ENCODE results near the gene PLCB1.
"Not testable (repeated sequence)": the region's sequence is repeated elsewhere in the genome, so short reads cannot be mapped to it uniquely, and the experiment has no call there.

PLCB1 gene

DNA sequence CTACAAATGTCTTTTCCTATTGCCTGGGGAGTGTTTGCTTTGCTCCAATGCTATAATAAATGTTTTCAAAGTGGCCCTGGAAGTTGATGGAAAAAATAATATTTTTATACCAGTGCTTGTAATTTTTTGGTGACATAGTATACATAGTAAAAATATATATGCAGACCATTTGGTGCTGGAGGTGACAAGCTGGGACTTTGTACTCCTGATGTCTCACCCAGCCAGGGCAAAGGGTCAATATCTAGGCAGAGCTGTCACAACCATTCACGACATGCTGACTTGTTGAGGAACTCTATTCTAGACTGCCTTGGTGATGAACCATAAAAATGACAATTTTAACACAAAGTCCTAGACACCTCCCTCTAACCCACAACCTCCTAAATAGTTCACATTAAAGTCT is 203.0 kb downstream of the PLCB1 start:
- no peak for DNase-seq (ENCODE audit: low read depth)

DNA sequence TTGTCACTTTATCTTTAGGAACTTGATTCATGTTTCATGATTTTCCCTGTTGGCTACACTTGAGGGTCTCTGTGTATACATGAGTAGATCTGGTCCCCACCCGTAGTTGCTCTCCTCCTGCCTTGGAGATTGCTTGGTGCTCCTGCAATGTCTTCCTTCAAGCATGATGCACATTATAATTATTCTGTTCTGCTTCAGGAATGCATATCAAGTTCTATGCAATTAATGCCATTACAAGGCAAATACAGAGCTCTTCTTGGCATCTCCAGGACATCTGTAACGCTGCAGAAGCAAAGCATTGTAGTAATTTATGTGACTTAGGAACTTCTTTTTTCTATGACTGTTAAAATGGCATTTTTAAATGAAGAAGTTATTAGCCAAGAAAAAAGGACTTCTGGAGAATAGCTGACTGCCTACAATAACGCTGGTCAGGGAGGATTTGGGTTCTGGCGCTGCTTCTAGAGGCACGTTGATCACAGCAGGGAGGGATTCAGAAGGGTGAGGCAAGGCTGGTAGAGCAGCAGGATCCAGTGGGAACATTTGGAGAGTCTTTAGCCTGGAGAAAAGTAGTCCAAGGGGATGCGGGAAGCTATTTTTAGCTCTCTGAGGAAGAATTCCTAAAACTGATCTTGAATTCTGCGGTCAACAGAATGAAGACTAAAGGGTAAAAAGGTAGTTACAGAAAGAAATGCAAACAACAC is 203.6 kb downstream of the PLCB1 start:
- DNase-seq (ENCODE audit: low read depth): no peak

DNA sequence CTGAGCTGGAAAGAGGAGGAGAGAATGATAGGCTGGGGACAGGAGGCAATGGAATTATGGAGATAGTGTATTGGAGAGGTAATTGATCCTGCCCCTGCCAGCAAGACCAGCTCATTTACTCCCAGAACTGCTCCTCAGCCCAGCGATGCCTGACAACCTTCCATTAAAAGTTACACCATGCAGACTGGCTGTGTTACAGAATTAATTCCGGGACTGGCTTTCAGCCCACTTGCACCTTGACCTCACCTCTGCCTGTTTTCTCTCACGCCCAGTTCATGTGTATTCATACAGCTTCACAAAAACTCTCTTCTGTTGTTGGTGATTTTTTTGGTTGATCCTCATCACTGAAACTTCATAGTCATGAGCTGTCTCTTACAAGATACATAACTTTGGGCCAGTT is 207.3 kb downstream of the PLCB1 start:
- no peak for DNase-seq (ENCODE audit: low read depth)

DNA sequence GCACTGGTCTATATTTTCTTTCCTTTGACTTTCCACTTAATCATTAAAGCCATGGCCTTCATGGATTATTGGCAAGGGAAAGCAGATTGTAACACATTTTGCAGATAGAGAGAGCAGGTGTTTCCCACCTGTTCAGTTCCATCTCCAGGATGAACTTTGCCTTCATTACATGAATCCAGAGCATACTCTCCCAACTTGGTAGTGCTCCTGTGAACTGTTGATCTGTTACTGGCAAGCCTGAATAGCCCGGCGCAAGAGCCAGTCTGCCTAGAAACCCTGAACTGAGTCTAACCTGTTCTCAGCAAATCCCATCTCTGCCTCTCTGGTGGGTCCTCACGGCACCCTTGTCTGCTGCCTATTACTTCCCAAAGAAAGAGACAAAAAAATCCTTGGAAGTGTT is 210.3 kb downstream of the PLCB1 start:
- no peak for DNase-seq (ENCODE audit: low read depth)

- no peak for DNase-seq (ENCODE audit: low read depth)
Measured at GRCh38 chr20:8344106-8344505, 212.0 kb downstream of the PLCB1 start.

GRCh38 chr20:8344631-8345030 is 212.6 kb downstream of the PLCB1 start:
- DNase-seq (ENCODE audit: low read depth): no peak

GRCh38 chr20:8346700-8347270 is 214.7 kb downstream of the PLCB1 start:
- no peak for DNase-seq (ENCODE audit: low read depth)

DNA sequence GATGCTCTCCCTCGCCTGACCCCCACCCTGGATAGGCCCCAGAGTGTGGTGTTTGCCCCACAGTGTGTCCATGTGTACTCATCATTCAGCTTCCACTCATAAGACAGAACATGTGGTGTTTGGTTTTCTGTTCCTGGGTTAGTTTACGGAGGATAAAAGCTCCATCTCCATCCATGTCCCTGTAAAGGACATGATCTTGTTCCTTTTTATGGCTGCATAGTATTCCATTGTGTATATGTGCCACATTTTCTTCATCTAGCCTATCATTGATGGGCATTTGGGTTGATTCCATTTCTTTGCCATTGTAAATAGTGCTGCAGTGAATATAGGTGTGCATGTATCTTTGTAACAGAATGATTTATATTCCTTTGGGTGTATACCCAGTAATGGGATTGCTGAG is 218.2 kb downstream of the PLCB1 start:
- not testable (repeated sequence) for DNase-seq (ENCODE audit: low read depth)

GRCh38 chr20:8352486-8352885 is 220.4 kb downstream of the PLCB1 start:
- DNase-seq (ENCODE audit: low read depth): no peak

DNA sequence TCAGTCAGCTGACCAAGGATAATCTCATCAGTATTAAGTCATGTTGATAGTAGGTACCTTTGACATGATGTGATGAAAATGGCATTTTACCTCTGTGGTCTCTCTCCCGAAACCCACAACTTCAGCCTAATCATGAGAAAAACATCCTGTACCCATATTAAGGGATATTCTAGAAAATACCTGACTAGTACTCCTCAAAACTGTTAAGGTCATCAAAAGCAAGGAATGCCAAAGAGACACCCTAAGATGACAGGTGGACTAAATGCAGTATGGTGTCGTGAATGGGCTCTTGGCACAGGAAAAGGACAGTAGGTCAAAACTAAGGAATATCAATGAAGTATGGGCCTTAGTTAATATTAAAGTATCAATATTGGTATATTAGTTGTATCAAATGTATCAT is 221.4 kb downstream of the PLCB1 start:
- DNase-seq (ENCODE audit: low read depth): no peak

- no peak for DNase-seq (ENCODE audit: low read depth)
Measured at GRCh38 chr20:8355453-8355852, 223.4 kb downstream of the PLCB1 start.

GRCh38 chr20:8356806-8357205 is 224.7 kb downstream of the PLCB1 start:
- DNase-seq (ENCODE audit: low read depth): no peak

GRCh38 chr20:8357703-8358102 is 225.6 kb downstream of the PLCB1 start:
- no peak for DNase-seq (ENCODE audit: low read depth)

- no peak for DNase-seq (ENCODE audit: low read depth)
Measured at GRCh38 chr20:8360035-8360434, 228.0 kb downstream of the PLCB1 start.

DNA sequence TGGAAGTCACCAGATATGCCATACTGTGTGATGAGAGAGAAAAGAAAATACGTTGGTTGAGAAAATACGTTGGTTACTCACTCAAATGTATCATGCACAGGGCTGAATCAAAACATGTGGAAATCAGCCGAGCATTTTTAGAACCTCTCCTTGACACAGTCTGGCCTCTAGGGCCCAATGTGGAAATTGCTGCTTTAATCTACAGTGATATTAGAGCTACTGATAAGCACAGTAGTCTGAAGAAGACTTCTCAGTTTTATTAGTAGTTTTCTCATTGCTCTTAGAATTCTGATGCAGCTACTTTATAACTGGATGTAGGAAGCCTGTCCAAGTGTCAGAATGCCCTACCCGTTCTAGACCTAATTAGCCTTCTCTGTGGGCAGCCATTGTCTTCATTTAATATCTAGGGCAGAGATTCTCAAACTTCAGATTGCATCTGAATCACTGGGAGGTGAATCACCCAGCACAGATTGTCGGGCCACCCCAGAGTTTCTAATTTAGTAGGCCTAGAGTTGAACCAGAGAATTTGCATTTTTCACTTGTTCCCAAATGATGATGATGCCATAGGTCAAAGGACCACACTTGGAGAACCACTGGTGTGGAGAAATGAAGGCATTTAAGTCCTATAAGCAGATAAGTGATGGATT is 229.1 kb downstream of the PLCB1 start:
- peak; percentile 84 for DNase-seq (ENCODE audit: low read depth)

- DNase-seq (ENCODE audit: low read depth): no peak
Measured at GRCh38 chr20:8361779-8362178, 229.7 kb downstream of the PLCB1 start.

DNA sequence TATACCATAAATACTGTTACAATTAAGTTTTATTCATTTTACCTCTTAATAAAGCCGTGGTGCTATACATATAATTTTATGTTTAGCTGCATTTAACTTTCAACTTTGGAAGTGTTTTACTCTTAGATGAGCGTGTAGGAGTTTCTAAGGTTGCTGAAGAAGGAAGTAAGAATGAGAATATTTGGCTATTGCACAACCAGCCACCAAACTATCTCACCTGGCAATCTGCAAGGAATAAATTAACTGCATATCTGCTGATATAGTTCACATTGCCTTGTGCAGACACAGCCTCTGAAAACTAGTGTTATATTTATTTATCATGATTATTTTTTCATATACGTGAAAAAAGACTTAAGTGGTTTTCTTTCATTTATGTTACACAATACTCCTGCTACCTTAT is 230.4 kb downstream of the PLCB1 start:
- no peak for DNase-seq (ENCODE audit: low read depth)

DNA sequence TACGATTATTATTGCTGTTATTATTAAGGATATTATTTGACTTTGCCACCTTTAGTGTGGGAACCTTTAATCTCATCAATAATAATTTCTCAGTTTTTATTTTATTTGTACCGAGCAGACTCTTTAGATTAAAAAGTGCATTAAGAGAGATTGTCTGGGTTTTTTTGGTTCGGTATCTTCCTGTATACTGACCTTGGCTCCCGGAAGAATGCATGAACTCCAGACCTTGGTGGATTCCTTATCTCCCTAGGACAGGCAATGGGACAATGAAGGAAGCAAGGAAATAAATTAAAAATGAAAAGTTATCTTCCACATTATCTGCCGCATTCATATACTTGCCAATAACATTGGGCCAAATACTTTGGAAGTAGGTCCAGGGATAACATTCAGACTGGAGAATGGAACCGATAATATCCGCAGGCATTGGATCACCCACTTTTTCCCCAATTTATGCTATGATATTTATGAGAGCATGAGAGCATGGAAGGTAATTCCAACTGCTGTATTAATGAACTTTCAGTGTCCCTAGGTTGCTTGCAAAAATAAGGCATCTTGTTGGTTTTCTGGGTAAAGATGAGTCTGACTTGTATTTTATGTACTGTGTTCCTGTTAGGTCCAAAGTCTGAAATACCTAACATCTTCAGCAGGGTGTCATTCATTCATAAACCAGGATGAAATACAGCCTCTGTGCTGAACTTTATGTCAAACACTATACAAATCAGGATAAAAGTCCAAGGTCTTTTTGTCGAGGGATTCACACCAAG is 232.1 kb downstream of the PLCB1 start:
- DNase-seq (ENCODE audit: low read depth): no peak

GRCh38 chr20:8364734-8365078 is 232.6 kb downstream of the PLCB1 start:
- DNase-seq (ENCODE audit: low read depth): no peak

DNA sequence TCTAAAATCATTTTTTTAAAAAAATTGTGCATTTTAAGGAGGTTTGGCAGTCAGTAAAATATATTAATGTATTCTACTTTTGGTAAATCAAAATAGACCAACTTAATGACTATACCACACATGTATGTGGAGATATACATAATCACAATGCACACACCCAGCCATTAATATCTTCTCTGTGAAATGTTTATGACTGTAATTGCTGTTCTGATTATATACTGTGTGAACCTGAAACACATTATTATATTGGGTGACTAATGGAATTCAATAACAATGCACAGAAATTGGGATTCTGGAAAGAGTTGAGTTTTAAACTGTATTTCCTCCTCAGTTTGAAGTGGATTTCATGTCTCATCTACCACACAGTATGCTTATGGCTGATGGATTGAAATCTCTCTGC is 233.6 kb downstream of the PLCB1 start:
- no peak for DNase-seq (ENCODE audit: low read depth)

- no peak for DNase-seq (ENCODE audit: low read depth)
Measured at GRCh38 chr20:8366303-8366923, 234.3 kb downstream of the PLCB1 start.

DNA sequence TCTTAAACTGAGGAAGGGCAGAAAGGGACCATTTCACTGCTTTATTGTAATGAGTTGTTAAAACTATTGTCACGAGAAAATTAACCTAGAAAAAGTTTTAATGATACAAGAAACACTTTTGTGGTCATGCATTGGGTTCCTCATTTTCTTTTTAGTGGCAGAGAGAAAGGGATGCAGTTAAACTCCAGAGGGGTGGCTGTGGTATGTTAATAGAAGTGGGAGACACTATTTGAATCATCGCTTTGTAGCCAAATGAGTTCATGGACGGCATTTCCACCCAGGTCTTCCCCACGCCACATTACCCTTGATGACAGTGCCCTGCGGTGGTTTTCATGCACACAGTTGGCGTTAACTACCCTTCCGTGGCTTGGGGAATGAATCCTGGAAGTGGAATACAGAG is 235.6 kb downstream of the PLCB1 start:
- DNase-seq (ENCODE audit: low read depth): no peak

DNA sequence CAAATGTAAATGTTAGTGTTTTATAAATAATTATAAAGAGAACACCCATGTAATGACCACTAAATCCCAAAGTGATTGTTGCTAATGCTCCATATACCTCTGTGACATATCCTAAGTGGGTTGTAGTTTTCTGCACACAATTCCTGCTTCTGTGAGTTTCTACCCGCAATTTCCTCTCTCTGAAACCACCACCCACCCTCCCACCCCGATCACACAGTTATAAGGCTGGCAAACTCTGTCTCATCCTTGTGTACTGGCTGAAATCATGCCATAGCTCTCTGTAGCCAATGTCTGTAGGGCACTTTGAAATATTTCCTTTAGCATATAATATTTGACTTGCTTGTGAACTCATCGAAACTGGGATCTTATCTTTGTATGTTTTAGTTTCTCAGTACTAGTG is 236.6 kb downstream of the PLCB1 start:
- DNase-seq (ENCODE audit: low read depth): no peak
